Ovary (tissue), 9 donors: ENCODE data around the gene KIF16B. TPM values are rescaled to one million over a fixed set of nuclear protein-coding genes. Genes with fewer than 3 reads are reported as not detected.
"Not testable (repeated sequence)": the region's sequence is repeated elsewhere in the genome, so short reads cannot be mapped to it uniquely, and the experiment has no call there.

ENCODE experiments used
- DNase-seq, 5 donors: peaks; one replicate each; pipeline ENCODE4 v3.0.0-alpha.2; 2019 to 2020
- H3K27ac ChIP-seq, 2 donors: fragments of 200-600 bp; one replicate each; pipeline versions ENCODE4 v1.5.1 to v1.8.0; 2019 to 2022
- H3K27me3 ChIP-seq: fragments of 200-600 bp; one replicate; pipeline ENCODE4 v1.8.0; 2022
- H3K36me3 ChIP-seq: fragments of 200-600 bp; sonication (generic); one replicate; pipeline ENCODE4 v1.5.1; 2019
- H3K4me1 ChIP-seq: one replicate; pipeline ENCODE4 v1.8.1; 2013; ENCODE audit warnings: mild to moderate bottlenecking, moderate library complexity; ENCODE audit not compliant: insufficient read depth
- H3K4me3 ChIP-seq: fragments of 200-600 bp; sonication (generic); one replicate; pipeline ENCODE4 v1.5.1; 2017
- H3K9me3 ChIP-seq, 2 donors: fragments of 200-600 bp in 1 of 2; sonication (generic) in 1 of 2; one replicate each; pipeline versions ENCODE4 v1.5.1 to v1.8.1; 2013 to 2019; ENCODE audit warnings: mild to moderate bottlenecking in 1 of 2, moderate library complexity in 1 of 2
- EP300 ChIP-seq: sonication (generic); formaldehyde crosslinking; IDR thresholded peaks from one replicate; pipeline ENCODE4 v1.6.1; 2017; ENCODE audit warnings: antibody characterized with exemption
- POLR2A ChIP-seq: fragments of 450-650 bp; IDR thresholded peaks from one replicate; pipeline ENCODE4 v1.6.1; 2017; ENCODE audit warnings: antibody characterized with exemption, mild to moderate bottlenecking, moderate library complexity
- WGBS, 3 donors: extraction: QIAGEN DNeasy Blood & Tissue Kit in 1 of 3; methylation state at CpG; one replicate each; pipeline versions ENCODE4 v1.1.5 to v1.1.7; 2013 to 2017; 5-methylcytosine and 5-hydroxymethylcytosine counted together
- intact Hi-C, 4 donors: fragments of 100-400 bp; cut with DNase I; formaldehyde crosslinking; loops; one replicate each; pipeline versions ENCODE4 v1.11.0 to v1.15.1; 2022 to 2023
- polyA plus RNA-seq, 2 donors: library from polyadenylated mRNA; stranded (reverse); fragments of 200-250 nt in 1 of 2; fragments of 350-450 nt in 1 of 2; fragmentation: Illumina TruSeq in 1 of 2; extraction: RNeasy Lipid Tissue Mini Kit (QIAGEN cat#74804) in 1 of 2; gene quantifications; one replicate each; pipeline ENCODE4 v1.2.3, GENCODE V29; 2013 to 2014
- total RNA-seq, 7 donors: library from RNA; depleted of rRNA in 2 of 7; stranded (reverse); fragments of >200 nt in 2 of 7; fragmentation: NEBNext Ultra II Directional in 3 of 7; extraction: Animal tissue kit (Norgen Biotek cat#: 25700) in 3 of 7; gene quantifications; one replicate each; pipeline versions ENCODE4 v1.1.0 to v1.2.4, GENCODE V29; 2016 to 2023
- TF ChIP-seq, protein P1 (sequence below), 3 donors: fragments of 450-650 bp in 2 of 3; fragments of 200-600 bp in 1 of 3; IDR thresholded peaks; one replicate each; pipeline versions ENCODE4 v1.5.1 to v1.8.0; 2016 to 2022; ENCODE audit warnings: antibody characterized with exemption in 3 of 3, mild to moderate bottlenecking in 1 of 3
- donor health status: DM: no; HTN: no; CAD: no; lungs with moderate emphysema.
- donor health status: DM: no; HTN: no; CAD: no.
- donor health status: Bipolar disorder and iron deficiency.
- donor health status: DM: yes; HTN: yes; CAD: no.
- donor health status: DM: no; HTN: no; CAD: no.
- donor health status: DM: yes; HTN: yes; CAD: no.

The KIF16B gene
- total and polyA plus RNA-seq, 9 donors: 10.9 to 28.1 (median 20.2) TPM

DNA sequence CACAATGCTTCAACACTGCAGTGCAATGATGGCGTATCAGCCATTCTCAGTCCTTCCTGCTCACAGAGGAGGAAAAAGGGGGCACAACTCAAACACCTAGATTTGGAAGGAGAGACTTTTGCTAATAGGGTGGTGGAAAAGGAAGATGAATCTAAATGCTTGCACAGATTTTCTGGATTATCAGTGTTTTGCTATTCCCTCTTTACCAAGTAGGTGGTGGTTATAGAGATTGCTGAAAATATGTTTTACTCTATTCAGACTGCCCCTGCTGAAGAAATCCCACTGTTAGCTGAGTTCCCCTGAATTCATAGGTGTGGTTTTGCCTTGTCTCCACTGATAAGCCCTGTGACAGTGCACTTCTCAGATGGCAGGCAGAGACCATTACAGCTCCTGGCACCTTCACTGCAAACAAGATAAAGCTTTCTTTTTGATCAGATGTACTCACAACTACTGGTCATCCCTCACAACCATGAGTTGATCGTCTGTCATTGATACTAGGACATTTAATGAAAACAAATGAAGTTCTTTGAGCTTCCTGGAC is 311.4 kb downstream of the KIF16B start:
- Histone ChIP-seq H3K9me3 (no peaks in the 10 kb centered on the region), H3K27ac (no peak overlapping the region), H3K4me3 (no peak overlapping the region), H3K4me1 (peaks cover 7% of the 10 kb centered on the region), H3K36me3 (no peaks in the 10 kb centered on the region), H3K27me3 (no peaks in the 10 kb centered on the region)
- no peak for TF ChIP-seq POLR2A
- TF ChIP-seq EP300: no peak
- TF ChIP-seq, protein P1, sequence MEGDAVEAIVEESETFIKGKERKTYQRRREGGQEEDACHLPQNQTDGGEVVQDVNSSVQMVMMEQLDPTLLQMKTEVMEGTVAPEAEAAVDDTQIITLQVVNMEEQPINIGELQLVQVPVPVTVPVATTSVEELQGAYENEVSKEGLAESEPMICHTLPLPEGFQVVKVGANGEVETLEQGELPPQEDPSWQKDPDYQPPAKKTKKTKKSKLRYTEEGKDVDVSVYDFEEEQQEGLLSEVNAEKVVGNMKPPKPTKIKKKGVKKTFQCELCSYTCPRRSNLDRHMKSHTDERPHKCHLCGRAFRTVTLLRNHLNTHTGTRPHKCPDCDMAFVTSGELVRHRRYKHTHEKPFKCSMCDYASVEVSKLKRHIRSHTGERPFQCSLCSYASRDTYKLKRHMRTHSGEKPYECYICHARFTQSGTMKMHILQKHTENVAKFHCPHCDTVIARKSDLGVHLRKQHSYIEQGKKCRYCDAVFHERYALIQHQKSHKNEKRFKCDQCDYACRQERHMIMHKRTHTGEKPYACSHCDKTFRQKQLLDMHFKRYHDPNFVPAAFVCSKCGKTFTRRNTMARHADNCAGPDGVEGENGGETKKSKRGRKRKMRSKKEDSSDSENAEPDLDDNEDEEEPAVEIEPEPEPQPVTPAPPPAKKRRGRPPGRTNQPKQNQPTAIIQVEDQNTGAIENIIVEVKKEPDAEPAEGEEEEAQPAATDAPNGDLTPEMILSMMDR (IDR thresholded peaks at IDR 0.05): no peak
- intact Hi-C loops: loop anchor here in 1 of 4 donors (2.0 kb wide), 1 partner anchor 39 kb away; no protein-coding TSS in a partner anchor
- WGBS, 3 donors: 52 to 58% (median 53%) methylated on average over 2 of the region's 2 CpGs
- DNase-seq: no peak

DNA sequence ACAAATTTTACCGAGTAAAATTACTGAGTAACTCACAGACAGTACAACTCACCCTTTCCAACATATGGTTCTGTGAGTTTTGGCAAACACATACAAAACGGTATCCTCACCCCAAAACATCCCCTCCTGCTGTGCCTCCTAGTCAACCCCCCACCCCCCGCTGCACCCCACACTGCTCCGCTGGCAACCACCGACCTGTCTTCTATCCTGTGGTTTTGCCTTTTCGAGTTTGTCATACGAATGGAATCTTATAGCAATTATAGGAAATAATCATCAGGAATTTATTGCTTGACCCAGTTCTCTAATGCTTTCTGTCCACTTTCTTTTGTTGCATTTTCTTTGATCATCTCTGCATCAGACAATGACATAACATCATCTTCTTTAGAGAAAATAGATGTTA is 312.3 kb downstream of the KIF16B start:
- Histone ChIP-seq H3K9me3 (no peaks in the 10 kb centered on the region), H3K4me1 (peaks cover 7% of the 10 kb centered on the region), H3K27ac (no peak overlapping the region), H3K27me3 (no peaks in the 10 kb centered on the region), H3K4me3 (no peak overlapping the region), H3K36me3 (no peaks in the 10 kb centered on the region)
- intact Hi-C loops: loop anchor here in 1 of 4 donors (2.0 kb wide), 1 partner anchor 38 kb away; no protein-coding TSS in a partner anchor
- DNase-seq: no peak
- WGBS, 3 donors: 61 to 79% (median 78%) methylated on average over 7 of the region's 7 CpGs
- no peak for TF ChIP-seq EP300
- TF ChIP-seq, protein P1 (IDR thresholded peaks at IDR 0.05): no peak
- TF ChIP-seq POLR2A: no peak

DNA sequence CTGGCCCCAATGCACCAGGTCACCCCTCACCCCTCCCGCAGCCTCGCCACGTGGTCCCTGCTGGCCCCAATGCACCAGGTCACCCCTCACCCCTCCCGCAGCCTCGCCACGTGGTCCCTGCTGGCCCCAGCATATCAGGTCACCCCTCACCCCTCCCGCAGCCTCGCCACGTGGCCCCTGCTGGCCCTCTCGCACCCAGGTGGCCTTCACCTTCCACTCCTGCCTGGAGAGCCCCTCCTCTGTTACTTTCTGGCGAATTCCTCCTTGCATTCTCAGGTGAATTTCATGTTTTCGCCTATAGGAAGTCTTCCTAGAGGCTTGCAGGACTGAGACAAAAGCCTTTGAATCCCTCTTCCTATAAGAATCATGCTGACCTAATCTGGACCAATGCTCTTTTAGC is 313.1 kb downstream of the KIF16B start:
- WGBS, 3 donors: 75 to 87% (median 80%) methylated on average over 6 to 9 of the region's 12 CpGs
- H3K4me3 ChIP-seq, H3K36me3 ChIP-seq, H3K9me3 ChIP-seq, H3K27ac ChIP-seq, DNase-seq, H3K27me3 ChIP-seq, H3K4me1 ChIP-seq: not testable (repeated sequence)
- intact Hi-C loops: loop anchor here in 1 of 4 donors (2.0 kb wide), 1 partner anchor 37 kb away; no protein-coding TSS in a partner anchor

DNA sequence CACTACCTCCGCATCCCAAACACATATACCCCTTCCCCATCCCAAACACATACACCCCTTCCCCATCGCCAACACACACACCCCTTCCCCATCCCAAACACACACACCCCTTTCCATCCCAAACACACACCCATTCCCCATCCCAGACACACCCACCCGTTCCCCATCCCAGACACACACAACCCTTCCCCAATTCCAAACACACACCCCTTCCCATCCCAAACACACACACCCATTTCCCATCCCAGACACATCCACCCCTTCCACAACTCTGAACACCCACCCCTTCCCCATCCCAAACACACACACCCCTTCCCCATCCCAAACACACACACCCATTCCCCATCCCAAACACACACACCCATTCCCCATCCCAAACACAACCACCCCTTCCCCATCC is 314.5 kb downstream of the KIF16B start:
- H3K27ac ChIP-seq: no peak overlapping the region
- no peak overlapping the region for H3K4me3 ChIP-seq
- WGBS, 3 donors: 94 to 99% (median 96%) methylated on average over 3 of the region's 3 CpGs
- intact Hi-C loops: no loop called here
- no peaks in the 10 kb centered on the region for H3K36me3 ChIP-seq
- DNase-seq: no peak
- TF ChIP-seq, protein P1 (IDR thresholded peaks at IDR 0.05): no peak
- no peaks in the 10 kb centered on the region for H3K27me3 ChIP-seq
- peaks cover 7% of the 10 kb centered on the region for H3K4me1 ChIP-seq
- no peaks in the 10 kb centered on the region for H3K9me3 ChIP-seq

DNA sequence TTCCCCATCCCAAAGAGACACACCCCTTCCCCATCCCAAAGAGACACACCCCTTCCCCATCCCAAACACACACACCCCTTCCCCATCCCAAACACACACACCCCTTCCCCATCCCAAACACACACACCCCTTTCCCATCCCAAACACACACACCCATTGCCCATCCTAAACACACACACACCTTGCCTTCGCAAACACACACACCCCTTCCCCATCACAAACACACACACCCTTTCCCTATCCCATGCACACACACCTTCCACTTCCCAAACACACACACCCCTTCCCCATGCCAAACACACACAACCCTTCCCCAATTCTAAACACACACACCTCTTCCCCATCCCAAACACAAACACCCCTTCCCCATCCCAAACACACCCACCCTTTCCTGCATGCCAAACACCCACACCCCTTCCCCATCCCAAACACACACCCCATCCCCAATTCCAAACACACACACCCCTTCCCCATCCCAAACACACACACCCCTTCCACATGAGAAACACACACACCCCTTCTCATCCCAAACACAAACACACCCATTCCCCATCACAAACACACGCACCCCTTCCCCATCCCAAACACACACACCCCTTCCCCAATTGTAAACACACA is 315.3 kb downstream of the KIF16B start:
- TF ChIP-seq POLR2A (no peak), EP300 (no peak)
- TF ChIP-seq, protein P1 (IDR thresholded peaks at IDR 0.05): no peak
- no peak overlapping the region for H3K27ac ChIP-seq
- no peak for DNase-seq
- 89 to 96% (median 91%) methylated on average over 2 of the region's 2 CpGs for WGBS, 3 donors
- intact Hi-C loops: no loop called here
- H3K27me3 ChIP-seq: no peaks in the 10 kb centered on the region
- peaks cover 7% of the 10 kb centered on the region for H3K4me1 ChIP-seq
- no peaks in the 10 kb centered on the region for H3K9me3 ChIP-seq
- H3K4me3 ChIP-seq: no peak overlapping the region
- H3K36me3 ChIP-seq: no peaks in the 10 kb centered on the region
